Skin of body (tissue), 2 donors: ENCODE data around the gene MRPS11. TPM values are rescaled to one million over a fixed set of nuclear protein-coding genes. Genes with fewer than 3 reads are reported as not detected.
"Not testable (repeated sequence)": the region's sequence is repeated elsewhere in the genome, so short reads cannot be mapped to it uniquely, and the experiment has no call there.

Experiments
- DNase-seq: peaks from one replicate; lab custom pipeline; 2025; lab: John Stamatoyannopoulos, UW
- total RNA-seq: library from RNA; depleted of rRNA; stranded (reverse); fragments of >200 nt; gene quantifications from one replicate; pipeline ENCODE4 v1.2.3, GENCODE V29; 2014

Gene MRPS11
- total RNA-seq, 1 donor from 2014 or later = 17.4 TPM

DNA sequence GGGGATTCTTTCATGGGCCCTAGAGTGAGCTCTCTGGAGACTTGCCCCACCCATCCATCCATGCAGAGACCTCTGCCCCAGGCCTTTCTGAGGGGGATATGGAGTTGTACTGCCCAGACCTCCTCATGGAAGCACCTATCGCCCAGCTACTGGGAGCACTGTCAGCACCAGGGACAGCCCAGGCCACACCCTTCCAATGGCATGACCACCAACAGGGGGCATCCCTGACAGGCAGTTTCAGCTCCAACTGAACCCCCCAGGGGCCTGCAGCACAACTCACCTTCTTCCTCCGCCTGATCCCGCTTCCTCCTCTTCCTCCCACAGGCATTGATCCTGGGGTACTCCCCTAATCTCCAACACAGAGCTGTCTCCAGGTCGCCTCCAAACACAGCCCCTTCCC lies 21.8 kb downstream of the MRPS11 start:
- no peak for DNase-seq

GRCh38 chr15:88490036-88490435 lies 22.5 kb downstream of the MRPS11 start:
- no peak for DNase-seq

DNA sequence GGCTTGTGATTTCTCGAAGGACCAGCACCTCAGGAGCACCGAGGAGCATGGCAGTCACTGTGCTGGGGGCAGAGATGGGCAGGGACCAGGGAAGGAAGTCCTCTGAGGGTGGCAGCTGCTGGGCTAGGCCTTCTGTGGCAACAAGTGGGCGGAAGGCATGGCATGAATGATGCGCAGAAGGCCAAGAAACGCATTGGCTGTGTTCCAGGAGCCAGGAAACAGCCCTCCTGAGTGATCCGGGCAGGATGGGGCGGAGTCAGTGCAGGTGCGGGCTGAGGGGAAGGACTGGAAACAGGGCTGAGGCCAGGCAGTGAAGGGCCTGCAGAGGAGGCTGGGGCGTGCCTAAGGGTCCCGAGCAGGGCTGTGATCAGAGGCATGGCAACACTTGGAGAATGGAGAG lies 23.6 kb downstream of the MRPS11 start:
- no peak for DNase-seq

DNA sequence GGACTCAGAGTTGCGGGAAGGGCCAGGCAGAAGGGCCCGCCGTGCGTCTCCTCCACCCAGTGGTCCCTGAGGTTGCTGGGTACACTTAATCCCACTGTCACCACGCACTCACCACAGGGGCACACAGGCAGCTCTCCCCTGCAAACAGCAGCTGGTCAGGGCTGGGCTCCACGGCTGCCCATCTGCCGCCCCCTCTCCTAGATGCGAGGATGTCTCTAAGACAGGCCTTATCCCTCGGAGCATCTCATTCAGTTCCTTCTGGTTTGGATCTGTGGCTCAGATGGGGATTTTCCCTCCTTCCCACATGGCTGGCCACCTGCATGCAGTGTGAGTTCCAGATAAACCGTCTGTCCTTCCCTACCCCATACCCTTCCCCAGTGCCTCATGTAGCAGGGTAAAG lies 26.3 kb downstream of the MRPS11 start:
- no peak for DNase-seq

DNA sequence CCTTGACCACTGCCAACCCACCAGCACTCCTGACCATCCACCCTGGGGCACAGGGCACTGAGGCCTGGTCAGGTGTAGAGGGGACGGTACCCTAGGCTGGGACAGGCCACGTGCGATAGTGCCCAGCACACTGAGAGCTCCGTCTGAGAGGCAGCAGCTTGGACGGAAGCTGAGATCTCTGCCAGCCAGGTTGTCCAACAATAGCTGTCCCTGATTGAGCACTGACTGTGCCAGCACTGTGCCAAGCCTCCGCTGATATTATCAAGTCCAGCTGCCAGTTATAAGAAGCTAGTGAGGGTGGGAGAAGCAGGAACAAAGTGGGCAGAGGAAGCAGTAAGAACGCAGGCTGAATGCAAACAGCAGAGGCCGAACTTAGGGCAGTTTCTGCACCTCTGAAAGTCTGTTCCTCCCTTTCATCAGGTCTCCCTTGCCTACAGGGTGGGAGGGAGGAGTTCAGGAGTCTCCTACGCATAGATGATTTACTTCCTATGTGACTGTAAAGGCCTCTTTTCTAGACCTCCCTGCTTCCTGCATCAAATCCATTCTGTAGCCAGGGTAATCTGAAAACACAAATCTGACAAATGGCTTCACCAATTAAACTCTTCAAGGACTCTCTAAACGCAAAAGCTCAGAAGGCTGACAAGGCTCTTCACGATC lies 29.7 kb downstream of the MRPS11 start:
- DNase-seq = no peak

DNA sequence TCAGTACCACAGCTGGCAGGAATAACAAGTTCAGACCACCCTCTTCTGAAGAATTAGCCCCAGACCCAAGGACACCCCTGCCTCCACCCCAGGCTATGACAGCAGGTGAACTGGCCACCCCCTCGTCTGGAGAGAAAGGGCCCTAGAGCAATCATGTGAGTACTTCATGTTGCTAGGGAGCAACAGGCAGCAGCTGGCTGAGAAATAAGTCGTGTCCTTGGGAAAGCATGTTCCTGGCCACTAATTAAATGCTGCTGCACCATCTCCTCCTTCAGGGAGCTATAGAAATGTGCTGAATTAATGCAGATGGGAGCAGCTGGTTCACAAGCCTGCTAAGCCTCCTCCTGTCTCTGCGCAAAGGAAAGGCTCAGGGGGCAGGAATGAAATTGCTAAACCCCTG lies 31.5 kb downstream of the MRPS11 start:
- no peak for DNase-seq

DNA sequence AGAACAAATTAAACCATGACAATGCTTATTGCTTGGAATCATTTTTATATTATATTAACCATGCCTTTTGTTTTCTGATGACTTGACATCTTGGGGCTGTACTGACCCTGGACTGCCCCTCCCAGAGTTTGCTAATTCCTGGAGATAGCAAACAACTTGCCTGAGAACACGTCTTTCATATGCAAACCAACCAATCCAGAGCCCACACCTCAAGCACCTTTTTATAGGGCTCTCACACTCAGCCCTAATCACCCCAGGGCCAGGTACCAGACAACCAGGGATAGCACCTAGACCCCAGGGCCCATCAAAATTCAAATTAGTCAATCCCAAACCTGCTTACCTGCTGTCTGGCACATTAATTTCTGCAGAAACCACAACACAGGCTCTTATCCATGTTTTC lies 36.9 kb downstream of the MRPS11 start:
- DNase-seq = no peak

- DNase-seq = no peak
These were observed 38.2 kb downstream of the MRPS11 start for GRCh38 chr15:88505721-88506120.

DNA sequence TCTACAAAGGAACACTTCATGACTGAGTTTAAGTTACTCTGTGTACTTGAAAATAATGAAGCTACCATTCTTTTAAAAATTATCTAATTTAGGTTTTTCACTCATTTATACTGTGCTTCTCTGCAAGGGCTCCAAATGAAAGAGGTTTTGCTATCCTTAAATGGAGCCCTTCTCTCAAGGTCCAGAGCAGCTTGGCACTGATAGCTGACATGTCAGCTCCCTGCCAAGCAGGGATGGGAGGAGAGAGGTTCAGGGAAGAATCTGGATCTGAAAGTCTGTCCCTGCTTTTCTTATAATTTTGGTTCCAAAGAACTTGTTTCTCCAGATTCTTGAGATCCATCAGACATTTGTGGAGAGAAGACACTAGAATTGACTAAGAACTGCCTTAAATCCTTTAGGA lies 39.1 kb downstream of the MRPS11 start:
- DNase-seq = no peak

DNA sequence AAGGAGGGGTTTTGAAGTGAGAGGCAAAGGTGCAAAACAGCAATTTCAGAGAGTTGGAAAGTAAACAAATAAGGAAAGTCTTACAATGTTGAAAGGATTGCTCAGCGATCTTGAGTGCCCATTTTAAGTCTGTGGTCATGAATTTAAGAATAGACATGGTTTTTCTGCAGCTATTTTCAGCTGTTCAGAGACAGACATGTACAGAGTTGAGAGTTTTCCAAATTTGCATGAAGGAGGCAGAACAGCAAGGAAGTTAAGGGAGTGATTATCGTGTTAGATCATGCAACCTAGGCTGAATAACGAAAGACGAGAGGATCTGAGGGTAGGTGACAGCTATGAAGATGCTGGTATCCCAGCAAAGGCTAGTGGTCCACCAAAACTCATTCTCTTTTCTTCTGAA lies 41.8 kb downstream of the MRPS11 start:
- no peak for DNase-seq

DNA sequence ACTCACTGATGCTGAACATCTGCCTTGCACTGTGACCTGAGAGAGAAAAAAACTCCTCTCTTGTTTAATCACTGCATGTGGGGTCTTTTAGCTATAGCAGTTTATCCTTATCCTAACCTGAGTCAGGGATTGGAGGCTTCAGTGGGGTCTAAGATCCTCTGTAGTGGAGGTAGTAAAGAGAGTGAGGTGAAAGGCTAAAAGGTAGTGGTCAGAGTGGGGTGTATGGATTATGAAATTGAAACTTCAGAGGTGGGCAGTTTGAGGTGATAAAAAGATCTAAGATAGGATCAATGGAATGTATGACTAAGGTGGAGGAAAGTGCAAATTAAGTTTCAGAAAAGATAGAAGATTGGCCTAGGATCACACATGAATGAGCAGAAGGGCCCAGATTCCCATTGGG lies 42.5 kb downstream of the MRPS11 start:
- no peak for DNase-seq

DNA sequence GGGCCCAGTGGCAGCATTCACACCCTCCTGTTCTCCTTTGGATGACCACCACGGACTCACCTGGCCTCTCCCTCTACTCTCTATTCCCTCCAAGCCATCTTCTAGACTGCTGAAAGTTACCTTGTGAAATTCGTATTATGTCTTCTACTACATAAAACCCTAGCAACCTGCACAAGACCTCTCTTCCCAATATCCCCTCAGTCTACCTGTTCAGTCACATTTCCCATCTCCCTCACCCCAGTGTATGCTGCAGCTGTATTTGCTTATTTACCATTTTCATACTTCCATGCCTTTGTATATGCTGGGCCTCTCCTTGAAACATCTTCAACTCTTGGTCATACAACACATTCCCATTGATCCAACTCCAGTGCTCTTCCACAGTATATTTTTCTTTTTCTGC lies 43.7 kb downstream of the MRPS11 start:
- DNase-seq = no peak

DNA sequence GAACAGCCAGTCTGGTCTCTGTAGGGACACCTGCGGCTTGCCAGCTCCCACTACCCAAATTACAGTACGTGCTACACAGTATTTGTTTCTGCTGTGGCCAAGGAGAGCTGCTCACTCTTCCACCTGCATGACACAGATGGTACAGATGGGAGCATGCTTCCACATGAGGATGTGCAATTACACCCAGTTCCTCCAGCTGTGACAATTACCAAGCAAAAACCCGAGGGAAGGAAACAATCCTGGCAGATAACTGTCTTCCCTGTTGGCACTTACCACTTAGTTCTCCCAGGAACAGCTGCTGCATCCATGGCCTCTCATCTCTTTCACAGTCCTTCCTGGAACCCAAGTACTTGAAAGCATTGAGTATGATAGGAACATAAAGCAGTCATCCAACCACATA lies 44.6 kb downstream of the MRPS11 start:
- DNase-seq = no peak

- no peak for DNase-seq
These were observed 45.1 kb downstream of the MRPS11 start for GRCh38 chr15:88512601-88513000.

- no peak for DNase-seq
These were observed 45.7 kb downstream of the MRPS11 start for GRCh38 chr15:88513195-88513594.

GRCh38 chr15:88518903-88519302 lies 51.4 kb downstream of the MRPS11 start:
- no peak for DNase-seq

GRCh38 chr15:88524094-88524493 lies 56.6 kb downstream of the MRPS11 start:
- not testable (repeated sequence) for DNase-seq

GRCh38 chr15:88525418-88525817 lies 57.9 kb downstream of the MRPS11 start:
- DNase-seq = no peak

DNA sequence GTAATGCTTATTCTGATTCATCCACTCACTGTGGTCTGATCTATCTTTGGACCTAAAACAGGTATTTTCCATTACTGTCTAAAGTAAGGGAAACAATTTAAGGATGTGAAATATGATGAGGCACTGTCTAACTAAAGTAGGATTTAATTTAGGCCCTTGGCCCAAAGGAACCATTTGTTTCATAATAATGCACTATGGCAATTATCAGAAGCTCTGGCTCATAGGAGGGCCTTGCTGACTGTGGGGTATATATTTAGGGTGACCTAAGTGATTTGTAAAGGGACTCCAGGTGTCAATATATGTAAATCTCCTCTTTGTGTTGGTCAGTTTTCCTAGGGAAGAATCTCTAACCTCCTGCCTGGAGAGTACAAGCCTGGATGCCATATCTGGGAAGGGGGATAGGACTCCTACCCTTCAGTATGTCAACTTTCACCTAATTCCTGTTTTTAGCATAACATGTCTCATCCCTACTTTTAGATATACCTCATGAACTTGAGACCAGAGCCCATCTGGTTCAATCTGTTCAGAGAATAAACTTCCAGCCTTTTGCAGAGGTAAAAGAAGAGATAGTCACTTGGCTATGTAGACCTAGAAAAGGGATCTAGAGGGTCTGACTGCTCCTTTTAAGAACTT lies 58.9 kb downstream of the MRPS11 start:
- no peak for DNase-seq

DNA sequence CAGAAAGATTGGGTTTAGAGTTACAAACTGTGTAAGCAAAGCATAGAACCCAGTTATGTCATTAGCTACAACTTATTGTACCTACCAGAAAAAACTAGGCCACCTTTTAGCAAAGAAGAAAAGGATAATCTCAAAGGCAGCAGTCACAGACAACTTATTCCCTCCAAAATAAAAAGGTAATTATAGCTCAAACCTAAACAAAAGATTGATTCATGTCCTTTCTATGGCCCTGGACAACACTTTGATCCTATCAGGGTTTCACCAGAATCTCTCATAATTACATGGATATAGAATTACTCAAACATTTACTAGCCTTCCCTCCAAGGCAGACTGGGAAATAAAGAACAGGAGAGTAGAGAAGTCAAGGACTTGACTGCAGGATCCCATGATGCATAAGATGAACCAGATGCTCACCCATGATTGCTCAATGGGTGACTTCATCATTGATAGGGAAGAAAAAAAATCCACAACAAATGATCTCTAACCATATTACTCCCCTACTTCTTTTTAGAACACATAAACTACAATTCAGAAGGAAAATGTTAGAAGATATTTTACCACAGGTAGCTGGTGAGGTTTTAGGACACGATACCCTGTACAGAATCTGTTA lies 61.6 kb downstream of the MRPS11 start:
- no peak for DNase-seq
